DMS53 treated with DMSO at 0.1 percent for 48 hours (cell line): ENCODE results near the gene GCGR.
"Not testable (repeated sequence)": the region's sequence is repeated elsewhere in the genome, so short reads cannot be mapped to it uniquely, and the experiment has no call there.

Source experiments
- DNase-seq: peaks from one replicate; lab custom pipeline; 2025; ENCODE audit not compliant: unreplicated experiment; lab: John Stamatoyannopoulos, UW

Gene GCGR

DNA sequence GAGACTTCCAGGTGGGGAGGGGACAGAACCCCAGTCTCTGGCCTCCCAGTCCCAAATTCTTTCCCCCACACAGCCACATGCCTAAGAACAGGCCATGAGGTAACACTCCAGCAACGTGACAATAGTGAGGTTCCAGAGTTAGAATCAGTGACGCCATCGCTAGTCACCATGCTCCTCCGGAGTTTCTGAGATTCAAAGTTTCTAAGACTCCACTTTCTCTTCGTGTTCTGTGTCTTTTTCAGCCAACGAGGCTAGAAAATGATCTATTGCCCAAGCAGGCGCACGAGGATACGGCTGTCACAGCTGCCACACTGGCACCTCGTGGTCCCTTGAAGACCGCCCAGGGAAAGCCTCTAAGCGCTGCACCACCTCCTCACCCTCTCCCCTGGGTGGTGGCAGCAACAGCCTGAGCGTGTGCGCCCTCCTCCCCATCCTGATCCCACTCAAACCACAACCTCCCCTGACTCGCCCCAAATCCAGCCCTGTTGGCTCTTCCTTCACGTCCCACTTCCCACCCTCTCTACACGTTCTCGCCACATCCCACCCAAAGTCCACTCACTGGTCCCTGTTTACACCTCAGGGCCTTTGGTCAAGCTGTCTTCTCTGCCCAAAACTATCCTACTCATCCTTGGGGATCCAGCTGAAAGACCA, 28.1 kb downstream of the GCGR start:
- DNase-seq, result no peak

DNA sequence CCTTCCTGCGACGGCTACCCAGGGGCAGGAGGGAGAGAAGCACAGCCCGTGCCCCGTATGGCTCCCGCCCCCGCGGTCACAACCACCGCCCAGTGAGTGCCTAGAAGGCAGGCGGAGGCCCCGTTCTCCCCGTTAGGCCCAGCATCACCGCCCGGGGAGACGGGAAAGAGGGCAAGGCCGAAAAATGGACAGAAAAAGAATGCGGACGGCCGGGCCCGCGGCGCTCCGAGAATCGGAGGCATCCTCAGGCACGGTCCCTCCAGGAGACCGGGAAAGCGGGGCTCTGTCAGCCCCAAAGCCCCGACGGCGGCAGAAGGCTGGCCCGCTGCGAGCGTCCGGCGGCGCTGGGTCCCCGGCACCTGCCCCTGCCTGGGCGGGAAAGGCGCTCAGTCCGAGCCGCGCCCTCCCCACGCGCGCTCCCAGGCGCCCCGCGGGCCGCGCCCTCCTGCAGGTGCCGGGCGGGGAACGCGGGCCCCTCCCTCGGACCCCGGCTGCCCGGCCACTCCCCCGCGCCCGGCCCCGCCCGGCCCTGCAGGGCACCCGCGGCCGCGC, 28.7 kb downstream of the GCGR start:
- no peak for DNase-seq

DNA sequence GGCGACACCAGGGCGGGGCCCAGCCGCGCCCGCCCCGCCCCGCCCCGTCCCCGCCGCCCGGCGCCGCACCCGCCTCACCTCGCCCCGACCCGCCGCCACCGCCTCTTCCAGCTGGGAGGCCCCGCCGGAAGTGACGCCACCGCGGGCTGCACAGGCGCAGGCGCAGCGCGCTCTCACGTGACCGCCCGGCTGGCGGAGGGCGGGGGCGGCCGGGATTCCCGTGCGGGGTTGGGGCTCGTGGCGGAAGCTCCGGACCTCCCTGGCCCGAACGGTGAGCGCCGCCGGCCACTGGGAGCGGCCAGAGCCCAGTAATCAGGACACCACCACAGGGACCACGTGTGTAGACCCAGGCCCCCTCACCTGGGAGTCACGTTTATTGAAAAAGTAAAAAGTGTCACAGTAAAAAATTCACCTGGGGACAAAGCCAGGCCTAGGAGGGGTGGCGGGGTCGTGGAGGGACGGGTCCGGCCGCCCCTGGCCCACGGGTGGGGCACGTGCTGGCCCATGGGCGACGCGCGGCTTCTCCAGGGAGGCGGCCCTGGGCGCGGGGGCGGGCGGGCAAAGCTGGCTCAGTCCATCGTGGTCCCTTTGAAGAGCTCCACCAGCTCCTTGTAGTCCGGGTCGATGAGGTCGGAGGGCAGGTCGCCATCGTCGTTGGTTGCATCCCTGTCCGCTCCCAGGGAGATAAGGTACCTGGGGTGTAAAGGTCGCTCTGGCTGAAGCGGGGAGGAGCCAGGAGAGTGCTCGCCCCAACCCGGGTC, 29.4 kb downstream of the GCGR start, which contains the start of gene MCRIP1:
Gene MCRIP1 (minus strand): TSS at position 132 of the 761 bp plus-strand sequence. CDS start 8,785 bp downstream, outside the sequence.
- DNase-seq, result peak; percentile 80

DNA sequence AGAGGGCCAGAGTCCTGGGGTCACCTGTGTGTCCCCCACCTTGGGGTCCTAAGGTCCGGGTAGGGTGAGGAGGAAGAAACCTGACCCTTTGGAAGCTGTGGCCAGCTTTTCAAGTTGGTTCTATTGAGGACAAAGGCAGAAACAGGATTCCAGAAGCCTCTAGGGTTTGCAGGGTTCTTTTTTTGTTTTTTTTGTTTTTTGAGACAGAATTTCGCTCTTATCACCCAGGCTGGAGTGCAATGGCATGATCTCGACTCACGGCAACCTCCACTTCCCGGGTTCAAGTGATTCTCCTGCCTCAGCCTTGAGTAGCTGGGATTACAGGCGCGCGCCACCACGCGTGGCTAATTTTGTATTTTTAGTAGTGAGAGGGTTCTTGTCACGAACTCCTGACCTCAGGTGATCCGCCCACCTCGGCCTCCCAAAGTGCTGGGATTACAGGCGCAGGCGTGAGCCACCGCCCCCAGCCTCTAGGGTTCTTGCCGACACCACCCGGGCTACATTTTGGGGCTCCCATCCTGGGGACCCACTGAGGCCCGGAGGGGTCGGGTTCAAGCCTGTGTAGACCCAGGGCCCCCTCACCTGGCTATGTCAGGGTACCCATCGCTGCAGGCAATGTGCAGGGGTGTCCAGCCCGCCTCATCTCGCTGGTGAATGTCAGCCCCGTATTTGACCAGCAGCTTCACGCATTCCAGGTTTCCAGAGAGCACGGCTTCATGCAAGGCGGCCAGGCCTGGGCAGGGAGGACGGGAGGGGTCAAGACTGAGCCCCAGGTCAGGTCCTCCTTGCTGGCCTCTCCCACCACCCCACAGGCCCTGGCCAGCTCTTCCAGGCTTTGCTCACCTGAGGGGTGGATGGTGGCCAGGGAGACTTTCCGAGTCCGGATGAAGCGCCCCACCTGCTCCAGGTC, 30.2 kb downstream of the GCGR start:
- DNase-seq, result no peak

DNA sequence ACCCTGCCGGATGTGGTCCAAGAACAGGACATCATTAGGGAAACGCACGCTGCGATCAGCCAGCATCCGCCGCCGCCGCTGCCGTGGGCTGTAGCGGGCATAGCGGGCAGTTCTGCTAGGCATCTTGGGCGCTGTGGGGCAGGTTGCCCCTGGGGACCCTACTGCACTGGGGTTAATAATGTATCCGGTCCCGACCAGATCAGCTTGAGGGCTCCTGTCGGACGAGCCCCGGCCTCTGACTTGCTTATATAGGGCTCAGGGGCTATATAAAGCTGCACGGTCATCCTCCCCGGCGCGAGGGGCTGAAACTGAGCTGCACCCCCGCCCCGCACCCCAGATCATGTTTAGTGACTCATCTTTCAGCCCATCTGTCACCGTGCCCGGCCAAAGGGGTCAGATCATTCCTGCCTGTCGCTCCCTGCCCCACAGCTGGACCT, 30.9 kb downstream of the GCGR start, which contains the start of gene PPP1R27:
Gene PPP1R27 (minus strand): TSS at position 220 of the 437 bp plus-strand sequence. CDS start 97 bp downstream, at position 123.
- DNase-seq, result no peak

DNA sequence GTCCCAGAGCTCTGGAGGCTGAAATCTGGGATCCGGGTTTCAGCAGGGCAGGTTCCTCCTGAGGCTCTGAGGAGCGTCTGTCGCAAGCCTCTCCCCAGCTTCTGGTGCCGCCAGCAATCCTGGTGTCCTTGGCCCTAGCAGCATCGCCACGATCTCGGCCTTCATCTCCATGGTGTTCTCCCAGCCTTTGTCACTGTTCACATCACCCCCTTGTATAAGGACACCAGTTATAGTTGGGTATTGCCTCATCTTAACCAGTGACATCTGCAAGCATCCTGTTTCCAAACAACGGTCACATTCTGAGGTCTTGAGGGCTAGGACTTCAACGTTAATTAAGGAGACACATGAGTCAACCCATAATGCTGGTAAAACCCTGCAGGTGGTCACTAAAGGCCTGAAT, 33.7 kb downstream of the GCGR start:
- DNase-seq, result no peak

DNA sequence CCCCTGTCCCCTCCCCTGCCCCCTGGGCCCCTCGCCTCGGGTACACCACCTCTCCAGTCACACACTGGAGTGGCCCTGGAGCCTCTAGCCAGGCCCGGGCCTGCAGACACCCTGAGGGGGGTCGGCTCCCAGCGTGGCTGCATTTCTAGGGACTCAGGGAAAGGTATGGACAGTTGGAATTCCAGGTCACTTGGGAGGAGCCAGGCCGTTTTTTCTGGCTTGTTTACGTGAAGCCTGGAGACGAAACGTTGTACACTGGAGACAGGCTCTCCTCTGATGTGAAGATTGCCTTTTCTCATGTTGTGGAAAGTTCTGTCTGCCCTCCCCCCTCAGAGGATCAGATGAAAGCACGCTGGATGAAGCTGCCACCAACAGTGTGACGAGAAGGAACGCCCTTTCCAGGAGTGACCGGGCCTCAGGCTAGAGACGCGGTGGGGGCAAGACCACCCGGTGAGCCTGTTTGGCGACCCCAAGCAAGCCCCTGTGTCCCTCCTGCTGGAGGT, 34.9 kb downstream of the GCGR start:
- no peak for DNase-seq

DNA sequence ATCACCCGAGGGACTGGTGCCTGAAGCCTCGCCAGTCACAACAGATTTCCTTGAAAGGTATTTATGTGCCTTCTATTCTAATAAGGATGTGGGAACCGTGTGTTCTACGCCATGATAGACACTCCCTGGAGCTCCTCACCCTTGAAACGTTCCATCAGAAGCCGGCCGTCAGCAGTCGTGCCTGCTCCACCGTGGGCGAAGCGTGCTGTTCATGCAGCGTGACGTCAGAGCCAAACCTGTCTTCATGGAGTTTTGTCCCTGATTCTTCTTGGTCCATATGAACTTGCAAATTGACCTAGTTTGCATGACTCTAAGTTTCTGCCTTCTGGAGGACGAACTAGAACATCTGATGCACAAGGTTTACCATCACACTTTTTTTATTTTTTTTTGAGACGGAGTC, 35.4 kb downstream of the GCGR start:
- no peak for DNase-seq

DNA sequence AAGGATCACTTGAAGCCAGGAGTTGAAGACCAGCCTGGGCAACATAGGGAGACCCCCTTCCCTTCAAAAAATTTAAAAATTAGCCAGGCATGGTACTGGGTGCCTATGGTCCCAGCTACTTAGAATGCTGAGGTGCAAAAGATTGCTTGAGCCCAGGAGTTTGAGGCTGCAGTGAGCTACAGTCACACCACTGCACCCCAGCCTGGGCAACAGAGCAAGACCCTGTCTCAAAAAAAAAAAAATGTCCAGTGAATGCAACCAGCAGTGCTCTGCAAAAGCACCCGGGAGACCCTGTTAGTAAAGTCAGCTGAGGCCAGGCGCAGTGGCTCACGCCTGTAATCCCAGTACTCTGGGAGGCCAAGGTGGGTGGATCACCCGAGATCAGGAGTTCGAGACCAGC, 36.1 kb downstream of the GCGR start:
- DNase-seq, result not testable (repeated sequence)

DNA sequence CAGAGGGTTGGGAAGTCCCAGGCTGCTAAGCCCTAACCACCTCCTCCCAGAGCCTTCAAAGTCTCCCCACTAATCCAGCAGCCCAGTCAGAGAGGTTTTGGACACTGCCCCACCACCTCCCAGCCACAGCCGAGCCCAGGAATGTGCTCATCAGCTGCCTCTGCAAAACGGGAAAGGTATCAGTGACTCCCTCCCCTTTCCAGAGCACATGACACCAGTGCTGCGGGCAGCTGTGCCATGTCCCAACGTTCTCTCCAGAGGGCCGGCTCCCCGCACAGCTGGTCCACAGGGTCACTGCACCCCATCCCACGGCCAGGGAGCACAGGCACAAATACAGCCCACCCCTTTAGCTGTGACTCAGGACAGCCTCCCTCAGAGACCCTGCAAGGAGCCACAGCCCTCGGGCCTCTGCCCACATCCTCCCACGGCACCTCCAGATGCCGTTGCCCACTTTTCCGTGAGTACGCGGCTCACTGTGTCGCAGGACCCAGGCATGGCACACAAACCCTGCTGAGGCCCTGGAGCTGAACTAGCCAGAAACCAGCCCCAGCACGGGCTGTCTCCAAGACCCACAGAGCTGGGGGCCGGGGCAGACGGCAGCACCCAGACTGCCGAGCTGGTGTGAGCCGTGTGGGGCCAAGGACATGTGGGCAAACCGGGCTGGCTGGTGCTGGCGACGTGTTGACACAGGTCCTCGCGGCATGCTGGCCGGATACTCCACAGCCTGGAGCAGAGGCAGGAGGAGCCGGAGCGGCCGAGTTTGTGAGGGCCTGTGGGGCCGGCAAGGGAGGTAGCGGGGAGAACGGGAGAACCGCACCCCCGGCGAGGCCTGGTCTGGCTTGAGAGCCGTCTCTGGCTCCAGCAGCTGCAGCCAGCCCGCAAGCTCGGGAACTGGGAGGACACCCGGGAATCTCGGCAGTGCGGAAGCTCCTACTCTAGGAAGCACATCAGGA, 37.2 kb downstream of the GCGR start:
- no peak for DNase-seq

DNA sequence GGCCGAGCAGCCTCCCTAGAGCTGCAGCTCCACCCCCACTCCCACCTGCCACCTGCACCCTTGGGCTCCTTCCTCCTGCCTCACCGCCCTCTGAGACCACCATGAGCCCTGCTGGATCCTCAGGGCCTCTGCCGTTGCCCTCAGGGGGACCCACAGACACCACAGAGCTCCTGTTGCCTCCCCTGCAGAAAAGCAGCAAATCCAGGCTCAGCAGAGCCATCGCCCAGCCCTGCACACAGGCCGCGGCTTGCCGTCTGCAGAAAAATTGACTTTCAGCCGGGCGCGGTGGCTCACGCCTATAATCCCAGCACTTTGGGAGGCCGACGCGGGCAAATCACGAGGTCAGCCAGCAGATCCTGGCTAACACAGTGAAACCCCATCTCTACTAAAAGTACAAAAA, 37.9 kb downstream of the GCGR start:
- DNase-seq, result no peak

DNA sequence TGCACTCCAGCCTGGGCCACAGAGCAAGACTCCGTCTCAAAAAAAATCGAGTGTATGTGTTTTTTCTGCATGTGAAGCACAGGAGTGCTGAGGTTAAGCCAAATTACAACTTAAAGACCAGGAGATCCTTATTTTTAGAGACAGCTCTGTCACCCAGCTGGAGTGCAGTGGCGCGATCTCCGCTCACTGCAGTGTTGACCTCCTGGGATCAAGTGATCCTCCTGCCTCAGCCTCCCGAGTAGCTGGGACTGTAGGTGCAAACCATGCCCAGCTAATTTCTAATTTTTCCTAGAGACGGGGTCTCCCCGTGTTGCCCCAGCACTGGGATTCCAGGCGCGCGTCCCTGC, 38.4 kb downstream of the GCGR start:
- no peak for DNase-seq

DNA sequence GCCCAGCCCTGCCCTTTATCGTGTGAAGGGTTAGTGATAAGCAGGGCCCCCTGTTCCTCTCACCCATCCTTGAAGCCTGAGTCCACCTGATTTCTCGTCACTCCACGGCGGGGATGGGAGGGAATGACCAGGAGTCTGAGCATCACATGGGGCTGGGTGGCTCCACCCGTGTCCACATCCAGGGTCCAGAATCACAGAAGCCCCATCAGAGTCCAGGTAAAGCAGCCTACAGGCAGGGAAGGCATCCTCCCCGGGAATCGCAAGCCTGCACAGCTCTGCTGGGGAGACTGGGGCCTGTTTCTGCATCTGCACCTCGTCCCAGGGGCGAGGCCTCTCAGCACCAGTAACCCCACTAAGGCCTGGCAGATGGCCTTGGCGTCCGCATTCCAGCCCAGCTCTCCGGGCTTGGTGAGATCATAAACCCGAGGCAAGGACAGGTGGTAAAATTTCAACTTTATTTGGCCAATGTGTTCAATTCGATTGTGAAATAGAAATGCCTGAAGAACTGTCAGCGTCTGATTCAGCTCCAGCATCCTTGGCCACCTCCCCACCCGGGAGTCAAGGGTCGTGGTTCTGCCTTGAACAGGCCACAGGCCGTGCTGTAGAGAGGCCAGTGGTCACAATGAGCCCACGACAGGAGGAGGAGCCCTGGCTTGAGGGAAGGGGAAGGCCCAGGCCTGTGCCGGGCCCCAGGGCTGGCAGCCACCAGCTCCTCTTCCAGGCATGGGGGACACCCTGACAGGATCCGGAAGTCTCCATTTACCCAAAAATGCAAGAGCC, 39.0 kb downstream of the GCGR start:
- DNase-seq, result no peak

DNA sequence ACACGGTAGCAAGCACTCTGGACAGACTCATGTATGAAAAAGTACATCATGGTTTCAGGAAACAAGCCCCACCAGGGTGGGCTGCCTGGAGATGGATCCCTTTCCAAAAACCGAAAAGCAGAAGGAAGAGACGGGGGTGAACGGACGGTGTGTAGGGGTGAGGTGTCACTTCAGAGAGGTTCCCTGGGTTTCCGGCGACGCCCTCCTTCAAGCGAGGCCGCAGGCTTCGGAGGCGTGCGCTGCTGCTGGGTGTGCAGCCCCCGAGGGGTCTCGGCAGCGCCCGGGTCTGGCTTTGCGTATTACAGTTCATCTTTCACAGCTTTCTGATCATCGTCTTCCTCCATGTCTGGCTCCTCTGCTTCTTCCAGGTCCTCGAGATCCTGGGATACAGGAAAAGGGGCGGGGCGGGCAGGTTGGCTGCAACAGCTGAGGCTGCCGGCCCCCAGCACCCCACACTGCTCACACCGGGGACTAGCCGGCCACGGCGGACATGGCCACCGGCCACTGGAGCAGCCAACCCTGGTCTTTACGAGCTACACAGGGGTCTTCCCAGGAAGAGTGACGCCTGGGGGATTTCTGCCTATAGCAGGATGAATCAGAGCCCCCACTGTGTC, 39.9 kb downstream of the GCGR start:
- DNase-seq, result no peak

DNA sequence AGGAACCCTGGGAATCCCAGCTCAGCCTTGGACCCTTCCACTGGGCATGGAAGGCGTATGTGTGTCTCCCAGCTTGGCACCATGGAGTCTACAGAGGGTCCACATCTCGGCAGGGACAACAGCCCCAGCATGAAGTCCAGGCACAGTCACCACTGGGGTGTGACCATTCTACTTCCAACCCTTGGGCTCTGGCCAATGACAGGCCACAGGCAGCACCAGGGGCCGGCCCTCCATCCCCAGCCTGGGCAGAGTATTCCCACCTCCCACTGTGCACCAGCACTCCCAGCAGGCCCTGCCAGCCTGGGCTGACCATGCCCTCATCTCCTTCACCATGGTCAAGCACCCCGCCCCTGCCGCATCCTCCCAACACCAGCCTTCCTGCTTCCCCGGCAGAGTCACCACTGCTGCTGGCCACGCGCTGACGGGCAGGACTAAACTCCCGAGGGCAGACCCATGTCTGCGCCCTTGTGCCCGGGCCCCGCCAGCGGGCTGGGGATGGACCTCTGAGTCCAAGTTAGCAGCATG, 40.4 kb downstream of the GCGR start:
- no peak for DNase-seq

DNA sequence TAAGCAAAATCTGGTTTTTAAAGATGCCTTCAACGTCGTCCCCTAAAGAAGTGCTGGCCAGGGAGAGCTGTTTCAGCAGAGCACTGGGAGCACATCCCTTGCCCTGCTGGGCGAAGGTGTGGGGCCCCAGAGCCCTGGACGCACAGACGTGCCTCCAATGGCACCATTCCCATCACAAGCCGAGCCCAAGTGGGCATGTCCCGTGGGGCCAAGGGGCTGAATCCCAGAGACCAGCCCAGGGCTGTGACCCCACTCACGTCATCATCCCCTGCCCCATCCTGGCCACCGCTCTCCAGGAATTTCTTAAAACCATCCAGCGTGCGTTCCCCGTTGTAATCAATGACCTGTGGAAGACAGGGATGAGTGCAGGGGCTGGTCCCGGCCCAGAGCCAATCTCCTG, 40.9 kb downstream of the GCGR start:
- no peak for DNase-seq

DNA sequence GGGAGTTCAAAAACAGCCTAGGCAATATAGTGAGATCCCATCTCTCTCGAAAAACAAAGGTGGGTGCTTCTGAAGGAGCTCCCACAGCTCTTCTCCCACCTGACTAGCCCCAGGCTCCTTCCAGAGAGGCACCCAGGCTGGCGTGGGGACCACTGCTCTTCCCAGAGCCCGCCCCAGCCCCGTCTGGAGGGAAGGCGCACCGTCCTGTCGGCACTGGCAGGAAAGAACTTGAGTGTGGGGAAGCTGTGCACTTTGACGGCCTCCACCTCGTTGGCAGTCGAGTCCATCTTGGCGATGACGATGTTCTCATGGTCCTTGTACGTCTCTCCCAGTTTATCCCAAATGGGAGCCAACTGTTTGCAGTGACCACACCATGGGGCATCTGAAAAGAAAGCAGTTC, 41.4 kb downstream of the GCGR start:
- no peak for DNase-seq
